DMS53 (cell line): ENCODE results near the gene SELENOO.
"Not testable (repeated sequence)": the region's sequence is repeated elsewhere in the genome, so short reads cannot be mapped to it uniquely, and the experiment has no call there.

Experiments used
- DNase-seq: peaks from one replicate; lab custom pipeline; 2025; lab: John Stamatoyannopoulos, UW

Gene SELENOO

GRCh38 chr22:50199829-50200460, 866 bp upstream of the SELENOO start:
- peak; percentile 48 for DNase-seq

GRCh38 chr22:50201191-50202129, 649 bp downstream of the SELENOO start:
- peak; percentile 58 for DNase-seq

GRCh38 chr22:50202130-50202666, 1.4 kb downstream of the SELENOO start:
- no peak for DNase-seq

GRCh38 chr22:50203288-50203687, 2.5 kb downstream of the SELENOO start:
- DNase-seq: no peak

GRCh38 chr22:50204571-50204970, 3.8 kb downstream of the SELENOO start:
- DNase-seq: no peak

- not testable (repeated sequence) for DNase-seq
Observed at GRCh38 chr22:50204998-50205397, 4.2 kb downstream of the SELENOO start.

- DNase-seq: no peak
Observed at GRCh38 chr22:50205781-50206569, 5.2 kb downstream of the SELENOO start.

- peak; percentile 41 for DNase-seq
Observed at GRCh38 chr22:50206599-50206998, 5.8 kb downstream of the SELENOO start.

- DNase-seq: no peak
Observed at GRCh38 chr22:50207383-50208140, 6.8 kb downstream of the SELENOO start.

GRCh38 chr22:50208430-50208938, 7.7 kb downstream of the SELENOO start:
- DNase-seq: no peak

GRCh38 chr22:50208939-50209892, 8.4 kb downstream of the SELENOO start:
- peak; percentile 25 for DNase-seq

- DNase-seq: peak; percentile 73
Observed at GRCh38 chr22:50209893-50210292, 9.1 kb downstream of the SELENOO start.

- DNase-seq: no peak
Observed at GRCh38 chr22:50210378-50211139, 9.7 kb downstream of the SELENOO start.

GRCh38 chr22:50211147-50211546, 10.3 kb downstream of the SELENOO start:
- DNase-seq: no peak

- no peak for DNase-seq
Observed at GRCh38 chr22:50213263-50213662, 12.5 kb downstream of the SELENOO start.

GRCh38 chr22:50215297-50216054, 14.7 kb downstream of the SELENOO start:
- no peak for DNase-seq

- DNase-seq: no peak
Observed at GRCh38 chr22:50216055-50216683, 15.4 kb downstream of the SELENOO start.
